Stimulated activated CD4-positive, alpha-beta T cell treated with anti-CD3 and anti-CD28 coated beads, Interleukin-12 subunit alpha, Interleukin-12 subunit beta, amount 100 ng/mL, for 48 hours (primary cell): ENCODE results near the gene BRPF3.

Experiments
- DNase-seq, 3 donors: peaks; one replicate each; pipeline ENCODE4 v3.0.0-alpha.2; 2020; ENCODE audit warnings: low read depth in 2 of 3, low spot score in 1 of 3

Gene BRPF3

GRCh38 chr6:36227379-36228228 is 31.1 kb downstream of the BRPF3 start:
- no peak for DNase-seq

DNA sequence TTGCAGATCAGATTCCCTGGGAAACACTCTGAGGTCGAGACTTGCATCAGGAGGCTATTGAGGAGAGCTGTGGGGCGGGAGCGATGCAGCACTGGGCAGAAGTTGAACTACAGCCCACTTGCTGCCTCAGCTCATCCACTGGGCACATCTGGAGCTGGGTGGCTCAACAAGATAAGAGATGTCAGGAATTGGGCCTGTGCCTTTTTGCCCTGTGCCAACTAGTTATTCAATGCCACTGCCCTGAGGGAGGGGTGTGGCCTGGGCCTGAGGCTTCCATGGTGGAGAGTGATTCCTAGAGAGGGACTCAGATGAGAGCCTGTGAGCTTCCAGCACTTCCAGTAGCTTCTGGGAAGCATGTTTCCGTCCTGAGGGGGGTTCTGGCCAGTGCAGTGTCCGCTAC is 32.7 kb downstream of the BRPF3 start:
- DNase-seq: no peak

GRCh38 chr6:36230371-36230770 is 33.8 kb downstream of the BRPF3 start:
- DNase-seq: no peak

DNA sequence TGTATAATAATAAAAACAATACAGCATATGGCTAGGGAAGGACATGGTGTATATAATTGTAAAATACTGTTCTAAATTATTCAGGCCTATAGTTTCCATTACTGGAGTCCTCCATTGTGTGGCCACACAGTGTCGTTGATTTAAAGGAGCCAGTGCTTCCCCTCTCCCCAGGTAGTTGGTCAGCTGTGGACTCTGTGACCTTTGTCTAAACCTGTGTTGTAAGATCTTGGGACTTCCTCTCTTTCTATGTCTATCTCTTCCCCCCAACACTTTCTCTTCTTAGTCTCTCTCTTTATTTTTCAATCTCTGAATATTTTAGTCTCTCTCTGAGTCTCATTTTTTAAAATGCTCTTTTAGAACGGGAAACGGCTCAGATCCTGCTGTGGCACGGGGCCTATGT is 35.6 kb downstream of the BRPF3 start:
- DNase-seq: no peak

DNA sequence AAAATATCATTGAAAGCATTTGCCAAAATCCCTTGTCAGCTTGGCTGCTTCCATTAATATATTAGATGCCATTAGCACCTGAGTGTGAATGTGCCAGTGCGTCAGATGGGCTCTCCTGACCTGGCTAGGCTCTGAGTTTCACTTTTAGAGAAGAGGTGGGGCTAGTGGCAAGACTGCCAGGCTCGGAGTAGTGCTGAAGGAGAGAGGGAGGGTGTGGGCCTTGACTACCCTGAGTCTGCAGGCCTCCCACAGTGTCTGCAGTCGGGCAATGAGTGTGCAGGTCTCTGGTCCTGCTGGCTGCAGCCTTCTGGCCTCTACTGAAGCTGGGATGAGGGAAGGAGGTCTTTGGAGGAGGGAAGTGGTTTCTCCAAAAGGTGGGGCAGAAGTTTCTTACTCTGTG is 38.8 kb downstream of the BRPF3 start:
- DNase-seq: no peak

DNA sequence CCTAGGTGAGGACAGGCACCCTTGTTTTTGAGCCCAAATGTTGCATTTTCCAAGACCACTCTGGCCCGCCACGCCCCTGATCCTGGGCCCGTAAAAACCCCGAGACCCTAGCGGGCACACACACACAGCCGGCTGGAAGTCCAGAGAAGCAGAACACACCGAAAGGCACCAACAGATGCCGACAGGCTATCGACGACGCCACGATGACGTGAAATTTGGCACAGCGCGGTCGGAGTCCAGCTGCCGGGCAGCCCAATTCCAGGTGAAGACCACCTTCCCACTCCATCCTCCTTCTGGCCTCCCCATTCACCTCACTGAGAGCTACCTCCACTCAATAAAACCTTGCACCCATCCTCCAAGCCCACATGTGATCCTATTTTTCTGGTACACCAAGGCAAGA is 39.3 kb downstream of the BRPF3 start:
- DNase-seq: no peak

DNA sequence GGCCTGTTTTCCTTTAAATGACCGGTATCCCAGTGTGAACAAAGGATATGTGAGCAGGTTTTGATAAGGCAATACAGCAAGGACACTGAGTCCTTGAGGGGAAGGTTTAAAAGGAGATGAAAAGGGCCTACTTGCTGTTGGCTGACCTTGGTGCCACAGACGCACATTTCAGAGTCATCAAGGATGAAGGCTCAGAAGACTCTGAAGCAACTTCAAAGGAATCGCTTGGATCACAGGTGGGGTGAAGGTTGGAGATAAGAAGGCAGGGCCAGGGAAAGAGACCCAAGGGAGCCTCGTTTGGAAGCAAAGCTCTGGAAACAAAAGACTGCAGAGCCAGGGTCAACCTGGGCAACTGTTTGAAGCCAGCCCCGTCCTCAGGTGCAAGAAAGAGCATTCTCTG is 43.2 kb downstream of the BRPF3 start:
- no peak for DNase-seq

DNA sequence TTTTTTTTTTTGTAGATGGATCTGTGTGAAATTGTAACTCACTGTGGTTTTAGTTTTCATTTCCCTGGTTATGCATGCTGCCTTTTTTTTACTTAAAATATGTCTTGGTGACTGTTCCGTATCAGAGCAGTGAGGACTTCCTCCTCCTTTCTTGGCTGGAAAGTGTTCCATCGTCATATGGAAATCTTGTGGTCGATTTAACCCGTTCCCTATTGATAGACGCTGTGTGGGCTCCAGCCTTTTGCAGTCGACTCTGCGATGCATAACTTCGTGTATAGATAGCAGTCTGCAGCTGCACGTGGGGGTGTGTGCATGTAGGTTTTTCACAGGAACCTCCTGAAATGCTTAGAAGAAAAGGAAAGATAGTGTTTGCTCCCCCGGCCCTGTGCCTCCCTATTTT is 45.2 kb downstream of the BRPF3 start:
- no peak for DNase-seq

GRCh38 chr6:36242161-36242560 is 45.6 kb downstream of the BRPF3 start:
- DNase-seq: no peak

DNA sequence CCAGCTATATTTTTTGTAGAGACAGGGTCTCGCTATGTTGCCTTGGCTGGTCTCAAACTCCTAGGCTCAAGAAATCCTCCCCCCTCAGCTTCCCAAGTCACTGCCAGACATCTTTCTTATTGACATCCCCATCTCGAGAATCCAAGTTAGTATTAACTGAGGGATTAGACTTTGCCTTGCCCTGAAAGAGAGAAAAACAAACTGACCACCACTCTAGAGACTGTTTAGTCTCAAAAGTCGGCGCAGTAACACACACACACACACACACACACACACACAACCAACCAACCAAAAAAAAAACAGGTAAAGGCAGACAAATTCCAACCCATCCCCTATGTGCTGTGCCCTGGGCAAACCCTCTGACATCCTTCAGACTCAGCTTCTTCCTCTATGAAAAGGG is 46.1 kb downstream of the BRPF3 start:
- DNase-seq: no peak

- no peak for DNase-seq
Observed at GRCh38 chr6:36243562-36244212, 47.1 kb downstream of the BRPF3 start.

DNA sequence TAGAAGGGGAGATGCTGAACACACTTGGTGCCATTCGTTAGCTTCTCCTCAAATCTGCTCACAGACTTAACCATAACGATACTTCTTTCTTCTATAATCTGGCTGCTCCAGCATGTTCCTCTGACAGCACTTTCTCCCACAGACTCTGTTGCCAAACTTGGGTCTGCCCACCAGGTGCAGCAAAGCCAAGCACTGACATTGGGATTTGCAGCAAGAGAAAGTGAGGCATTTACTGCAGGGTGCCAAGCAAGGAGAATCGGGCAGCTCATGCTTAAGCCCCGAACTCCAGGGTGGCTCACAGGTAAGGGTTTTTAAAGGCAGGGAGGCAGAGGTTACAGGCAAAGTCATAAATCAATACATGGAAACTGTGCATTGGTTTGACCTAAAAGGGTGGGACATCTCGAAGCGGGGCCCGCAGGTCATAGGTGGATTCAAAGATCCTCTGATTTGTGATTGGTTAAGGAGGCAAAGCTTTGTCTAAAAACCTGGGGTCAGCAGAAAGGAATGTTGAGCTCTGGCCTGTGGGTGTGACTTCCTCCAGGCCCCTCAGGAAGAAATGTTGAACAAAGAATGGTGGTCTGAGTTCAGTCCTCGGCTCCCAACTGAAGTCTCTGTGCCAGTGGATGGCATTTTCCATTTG is 48.2 kb downstream of the BRPF3 start:
- DNase-seq: no peak

- no peak for DNase-seq
Observed at GRCh38 chr6:36245572-36246061, 49.1 kb downstream of the BRPF3 start.

GRCh38 chr6:36246506-36247268 is 50.1 kb downstream of the BRPF3 start:
- no peak for DNase-seq

- no peak for DNase-seq
Observed at GRCh38 chr6:36247693-36248092, 51.1 kb downstream of the BRPF3 start.

DNA sequence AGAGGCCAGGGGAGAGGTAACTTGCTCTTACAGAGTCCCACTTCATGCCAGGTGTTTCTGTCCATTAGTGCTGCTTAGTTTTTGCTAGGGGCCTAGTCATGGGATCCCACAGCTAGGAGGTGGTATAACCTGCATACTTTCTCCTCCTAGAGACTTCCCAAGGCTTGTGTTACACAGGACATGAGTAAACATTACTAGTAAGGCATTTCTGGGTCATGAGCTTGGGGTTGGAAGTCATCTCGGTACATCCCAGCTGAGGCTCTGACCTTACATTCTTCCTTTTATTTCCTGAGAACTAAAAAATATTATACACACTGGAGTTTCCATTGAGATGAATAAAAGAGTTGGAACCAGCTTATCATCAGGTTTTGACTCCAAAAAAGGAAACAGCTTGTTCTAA is 52.4 kb downstream of the BRPF3 start:
- DNase-seq: no peak

- DNase-seq: no peak
Observed at GRCh38 chr6:36249536-36249935, 53.0 kb downstream of the BRPF3 start.

DNA sequence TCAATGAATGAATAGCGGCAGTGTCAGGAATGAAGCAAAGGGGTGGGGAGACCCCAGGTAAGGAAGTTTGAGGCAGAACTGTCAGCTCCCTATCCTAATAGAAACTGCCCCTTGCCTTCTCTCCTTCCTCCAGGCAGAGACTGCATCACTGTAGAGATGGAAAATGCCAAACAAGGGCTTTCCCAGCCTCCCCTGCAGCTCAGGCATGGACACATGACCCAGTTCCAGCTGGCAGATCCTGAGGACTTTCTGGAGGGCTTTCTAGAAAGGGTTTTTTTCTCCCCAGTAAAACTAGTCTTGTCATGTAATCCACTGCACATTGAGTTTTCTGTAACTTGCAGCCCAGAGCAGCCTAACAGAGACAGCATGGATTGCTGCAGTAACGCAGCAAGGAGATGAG is 55.5 kb downstream of the BRPF3 start:
- no peak for DNase-seq

DNA sequence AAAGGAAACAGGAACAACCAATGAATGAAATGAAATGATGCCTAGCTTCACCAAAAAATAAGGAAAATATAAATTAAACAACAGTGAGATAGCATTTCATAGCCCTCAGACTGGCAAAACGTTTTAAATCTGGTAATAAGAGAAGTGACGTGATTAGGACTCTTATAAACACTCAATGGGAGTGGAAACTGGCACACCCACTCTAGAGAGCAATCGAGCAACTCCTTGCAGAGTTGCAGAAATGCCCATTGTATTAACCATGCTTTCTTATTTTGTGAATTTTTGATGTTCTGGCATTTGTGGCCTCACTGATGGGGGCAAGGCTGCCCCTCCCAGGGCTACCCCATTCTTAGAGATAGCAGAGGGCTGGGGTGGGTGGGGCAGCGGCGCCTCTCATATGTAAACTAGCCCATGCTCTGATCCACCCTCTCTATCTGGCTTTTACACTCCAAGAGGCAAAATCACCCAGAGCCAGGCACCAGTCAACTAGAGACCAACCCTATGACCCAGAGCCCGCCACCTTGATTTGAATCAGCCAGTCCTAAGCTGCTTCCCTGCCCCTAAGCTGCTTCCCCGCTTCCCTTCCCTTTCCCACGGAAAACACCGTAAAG is 67.0 kb downstream of the BRPF3 start:
- no peak for DNase-seq

DNA sequence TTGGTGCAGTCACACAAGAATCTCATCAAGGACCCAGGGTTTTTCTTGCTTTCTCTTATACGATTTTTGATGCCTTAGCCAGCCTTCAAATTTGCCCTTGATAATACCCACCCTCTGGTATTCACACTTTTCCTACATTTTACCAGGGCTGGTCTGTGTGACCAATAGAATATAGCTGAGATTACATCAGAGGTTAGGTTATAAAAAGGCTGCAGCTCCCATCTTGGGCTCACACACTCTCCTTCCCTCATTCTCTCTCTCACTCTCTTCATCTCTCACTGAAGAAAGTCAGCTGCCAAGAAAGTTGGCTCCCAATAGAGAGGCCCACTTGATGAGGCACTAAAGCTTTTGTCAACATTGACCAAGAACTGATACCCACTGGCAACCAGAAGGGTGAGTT is 69.2 kb downstream of the BRPF3 start:
- no peak for DNase-seq
